Islet of Langerhans (tissue), 1 donor: ENCODE measurements around the gene CNTRL.

ENCODE experiments used
- FAIRE-seq: peaks from one replicate; lab custom pipeline; 2011; peaks lifted over from hg19 to GRCh38; lab: Jason Lieb, UNC

CNTRL gene

GRCh38 chr9:121179930-121180681, 105.4 kb downstream of the CNTRL start:
- no peak for FAIRE-seq

DNA sequence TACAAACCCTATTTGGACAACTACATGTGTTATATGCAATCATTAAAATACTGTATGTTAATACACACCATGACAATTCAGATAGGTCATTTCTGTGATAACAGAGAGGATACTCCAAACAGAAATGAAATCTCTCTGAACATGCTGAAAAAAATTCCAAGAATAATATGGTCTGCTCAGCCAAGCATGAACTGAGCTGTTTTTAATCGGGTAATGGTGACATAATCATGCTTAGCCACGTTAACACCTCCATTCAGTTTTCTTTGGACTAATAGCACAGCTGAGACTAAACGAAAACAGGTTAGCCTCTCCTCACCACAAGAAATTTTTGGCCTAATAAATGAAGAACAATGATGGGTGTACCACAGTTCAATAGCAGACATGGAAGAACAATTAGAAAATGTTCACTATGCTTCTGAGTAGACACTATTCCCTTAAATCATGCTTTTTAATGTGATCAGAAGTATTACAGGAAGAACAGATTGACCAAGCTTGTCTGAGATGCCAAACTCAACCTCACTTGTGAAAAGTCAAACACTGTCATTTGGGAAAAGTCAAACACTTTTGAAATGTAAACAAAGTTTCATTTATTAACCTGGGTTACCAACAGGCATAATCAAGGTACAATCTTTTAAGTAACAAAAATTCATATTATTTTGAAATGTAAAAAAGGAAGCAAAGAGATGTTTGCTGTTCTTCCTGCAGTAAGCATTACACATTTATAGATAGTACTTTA, 107.5 kb downstream of the CNTRL start:
- no peak for FAIRE-seq

GRCh38 chr9:121182989-121183388, 108.2 kb downstream of the CNTRL start:
- FAIRE-seq = no peak

DNA sequence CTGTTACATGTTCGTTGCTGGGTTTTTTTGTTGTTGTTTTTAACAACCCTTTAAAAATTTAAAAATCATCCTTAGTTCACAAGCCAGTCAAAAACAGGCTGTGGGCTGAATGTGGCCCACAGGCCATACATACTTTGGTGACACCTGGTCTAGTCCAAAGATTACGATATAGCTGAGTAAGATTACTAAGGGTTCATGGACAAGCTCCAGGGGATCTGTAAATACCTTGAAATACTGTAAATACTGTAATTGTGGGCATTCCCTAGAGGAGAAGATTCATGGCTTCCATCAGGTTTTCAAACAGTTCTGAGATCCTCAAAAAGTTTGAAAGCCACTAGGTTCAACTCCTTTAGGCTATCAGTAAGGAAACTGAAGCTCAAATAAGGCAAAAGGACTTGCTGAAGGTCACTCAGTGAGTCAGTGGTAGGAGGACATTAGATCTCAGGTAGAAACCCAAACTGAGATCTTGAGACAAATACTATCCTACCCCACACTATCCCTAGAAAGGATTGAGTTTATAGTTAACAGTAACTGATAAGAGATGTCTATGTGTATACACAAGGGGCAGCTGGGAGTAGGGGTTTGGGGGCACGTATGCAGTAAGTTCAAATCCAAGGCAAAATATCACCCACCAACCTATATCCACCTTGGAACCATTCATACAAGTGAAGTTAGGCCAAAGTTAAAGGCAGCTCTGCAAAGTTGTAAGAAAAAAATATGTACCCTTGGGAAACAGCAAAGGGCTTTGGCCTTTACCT, 109.1 kb downstream of the CNTRL start:
- no peak for FAIRE-seq

GRCh38 chr9:121184463-121184862, 109.7 kb downstream of the CNTRL start:
- no peak for FAIRE-seq

GRCh38 chr9:121185178-121185745, 110.5 kb downstream of the CNTRL start:
- no peak for FAIRE-seq

DNA sequence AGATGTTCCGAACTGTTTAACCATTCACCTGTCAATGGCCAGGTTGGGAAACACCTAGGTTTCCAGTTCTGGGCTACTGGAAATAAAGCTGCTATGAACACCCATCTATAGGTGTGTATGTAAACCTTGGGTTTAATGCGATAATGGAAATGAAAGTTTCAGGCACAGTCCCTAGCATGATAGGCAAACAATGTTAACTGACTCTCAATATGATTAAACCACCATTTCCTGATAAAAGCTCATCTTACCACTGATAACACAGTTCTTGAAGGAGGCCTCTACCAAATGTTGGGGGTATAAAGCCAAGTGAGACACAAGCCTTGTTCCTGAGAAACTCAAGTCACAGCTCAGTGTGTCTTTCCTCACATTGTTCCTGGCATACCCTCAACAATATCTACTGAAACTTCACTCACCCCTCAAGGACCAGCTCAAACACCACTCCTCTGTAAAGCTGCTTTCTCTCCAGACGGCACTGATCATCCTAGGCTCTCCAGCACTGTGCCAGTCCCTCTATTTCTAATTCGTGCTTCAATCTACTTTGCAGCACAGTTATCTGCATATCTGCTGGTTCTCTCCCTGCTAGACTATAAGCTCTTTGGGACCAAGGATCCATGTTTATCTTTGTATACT, 111.1 kb downstream of the CNTRL start:
- FAIRE-seq = no peak

GRCh38 chr9:121187636-121188305, 113.0 kb downstream of the CNTRL start:
- FAIRE-seq = no peak

DNA sequence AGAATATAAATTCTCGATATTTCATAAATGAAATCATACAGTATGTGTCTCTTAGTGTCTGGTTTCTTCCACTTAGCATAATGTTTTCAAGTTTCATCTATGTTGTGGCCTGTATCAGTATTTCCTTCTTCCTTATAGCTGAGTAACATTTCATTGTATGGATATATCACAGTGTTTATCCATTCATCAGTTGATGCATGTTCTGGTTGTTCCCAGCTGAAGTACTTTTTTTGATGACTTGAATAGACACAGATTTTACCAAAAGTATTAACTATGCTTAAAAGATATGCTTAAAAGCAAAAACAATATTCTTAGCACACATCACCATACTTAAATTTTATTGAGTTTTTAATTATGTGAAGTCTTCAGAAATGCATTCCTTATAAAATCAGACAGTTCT, 114.3 kb downstream of the CNTRL start:
- FAIRE-seq = no peak

GRCh38 chr9:121189660-121190059, 114.9 kb downstream of the CNTRL start:
- no peak for FAIRE-seq

DNA sequence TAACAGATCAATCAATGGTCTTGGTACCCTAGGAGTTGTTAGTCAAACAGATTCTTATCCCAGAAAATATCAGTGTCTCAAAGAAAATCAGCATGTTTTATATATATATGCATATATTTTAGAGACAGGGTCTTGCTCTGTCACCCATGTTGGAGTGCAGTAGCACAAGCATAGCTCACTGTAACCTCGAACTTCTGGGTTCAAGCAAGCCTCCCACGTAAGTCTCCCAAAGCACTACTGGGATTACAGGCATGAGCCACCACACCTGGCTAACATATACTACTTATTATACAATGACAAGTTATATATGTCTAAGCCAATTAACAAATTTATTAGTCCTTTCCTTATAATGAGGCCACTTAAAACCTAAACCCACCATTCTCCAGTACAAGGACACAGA, 116.5 kb downstream of the CNTRL start:
- FAIRE-seq = no peak

GRCh38 chr9:121192518-121192917, 117.8 kb downstream of the CNTRL start:
- FAIRE-seq = no peak

DNA sequence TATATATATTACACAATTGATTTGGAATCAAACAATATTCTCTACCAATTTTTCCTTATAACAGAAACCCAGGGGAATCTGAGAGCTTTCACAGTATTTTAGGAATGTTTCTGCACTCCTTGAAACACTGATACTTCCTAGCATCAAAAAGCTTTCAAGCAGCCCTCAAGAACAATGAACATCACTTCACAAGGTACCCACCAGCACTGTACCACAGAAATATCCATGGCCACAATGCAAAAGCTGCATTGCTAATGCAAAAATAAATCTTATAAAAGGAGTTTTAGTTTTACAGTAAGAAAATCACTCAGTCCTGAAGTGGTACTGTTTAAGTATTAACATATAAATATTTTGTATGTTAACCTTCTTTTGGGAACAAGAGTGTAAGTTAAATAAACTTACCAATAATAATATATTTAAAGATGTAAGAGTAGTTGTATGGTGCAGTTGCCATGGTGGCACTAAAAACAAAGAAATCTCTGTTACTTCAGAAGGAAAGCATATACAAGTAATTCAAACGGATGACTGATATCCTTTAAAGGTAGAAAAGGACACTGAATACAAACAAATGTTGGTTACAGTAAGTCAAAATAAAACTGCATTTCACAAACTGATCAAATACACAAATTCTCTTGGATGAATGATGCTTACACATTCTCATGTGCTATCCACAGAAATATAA, 118.3 kb downstream of the CNTRL start:
- FAIRE-seq = no peak

DNA sequence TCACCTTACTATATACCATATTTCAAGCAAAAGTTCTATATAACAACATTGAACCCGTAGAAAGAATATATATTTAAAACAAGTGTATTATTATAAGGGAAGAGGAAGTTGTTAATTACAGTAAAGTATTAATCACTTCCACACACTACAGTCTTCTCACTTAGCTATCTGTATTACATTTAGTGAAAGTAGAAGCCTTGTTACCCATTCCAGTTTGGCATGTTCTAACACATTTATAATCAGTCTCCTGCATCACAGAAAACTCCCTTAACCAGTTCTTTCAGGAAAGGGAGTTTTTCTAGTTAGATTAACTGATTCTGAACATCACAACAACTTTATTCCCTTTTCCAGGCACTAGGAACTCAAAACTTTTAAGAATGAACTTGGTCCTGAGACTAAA, 120.0 kb downstream of the CNTRL start:
- FAIRE-seq = no peak

DNA sequence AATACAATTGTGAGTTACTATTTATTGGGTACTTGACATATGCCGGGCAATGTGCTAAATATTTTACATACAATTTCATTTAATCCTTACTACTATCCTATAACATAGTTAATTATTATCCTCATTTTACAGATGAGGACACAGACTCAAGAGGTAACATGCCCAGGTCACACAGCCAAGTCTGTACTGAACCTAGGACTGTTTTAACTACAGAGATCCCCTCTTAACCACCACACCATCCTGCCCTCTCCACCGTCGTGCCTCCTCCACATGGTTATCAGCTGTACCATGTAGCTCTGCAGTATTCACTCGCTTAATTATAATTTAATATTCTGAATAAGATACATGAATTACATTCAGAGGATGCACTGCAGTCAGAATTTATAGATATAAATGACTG, 121.6 kb downstream of the CNTRL start:
- peak; percentile 33 for FAIRE-seq

- no peak for FAIRE-seq
Observed at GRCh38 chr9:121197132-121197531, 122.4 kb downstream of the CNTRL start.

- FAIRE-seq = no peak
Observed at GRCh38 chr9:121198512-121199042, 123.8 kb downstream of the CNTRL start.

GRCh38 chr9:121199921-121200320, 125.2 kb downstream of the CNTRL start:
- no peak for FAIRE-seq

GRCh38 chr9:121200356-121200755, 125.6 kb downstream of the CNTRL start:
- no peak for FAIRE-seq

DNA sequence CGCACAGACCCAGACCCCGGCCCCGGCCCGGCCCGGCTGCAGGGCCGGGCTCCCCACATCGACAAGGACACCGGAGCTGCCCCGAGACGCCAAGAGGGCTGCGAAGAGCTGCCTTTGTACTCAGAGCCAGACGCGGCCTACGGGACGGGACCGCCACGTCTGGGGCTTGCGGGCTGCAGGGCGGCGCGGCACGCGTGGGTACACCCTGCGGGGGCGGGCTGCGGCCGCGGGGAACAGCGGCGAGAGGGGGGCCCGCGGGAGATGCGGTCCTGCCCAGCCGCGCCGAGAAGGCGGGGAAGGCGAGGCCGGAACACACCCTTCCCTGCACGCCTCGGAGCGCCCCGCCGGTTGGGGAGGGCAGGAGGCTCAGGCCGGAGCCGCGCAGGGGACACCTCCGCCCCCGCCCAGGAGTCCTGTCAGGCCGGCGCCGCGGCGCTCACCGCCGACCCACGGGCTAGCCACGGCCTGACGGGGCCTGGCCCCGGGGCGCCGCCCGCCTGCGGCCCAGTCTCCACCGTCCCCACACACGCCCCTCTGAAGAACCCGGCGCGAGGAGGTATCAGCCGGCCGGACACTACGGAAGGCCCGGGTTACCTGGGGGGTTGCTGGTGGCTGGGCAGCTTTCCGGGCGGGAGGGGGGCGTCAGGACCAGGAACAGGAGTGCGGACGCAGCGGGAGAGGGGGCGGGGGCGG, 126.4 kb downstream of the CNTRL start:
- no peak for FAIRE-seq
